Renal cortex interstitium (tissue), 11 donors: ENCODE results near the gene KDF1. TPM values are rescaled to one million over a fixed set of nuclear protein-coding genes. Genes with fewer than 3 reads are reported as not detected.
"Not testable (repeated sequence)": the region's sequence is repeated elsewhere in the genome, so short reads cannot be mapped to it uniquely, and the experiment has no call there.

Source experiments
- DNase-seq, 11 donors: peaks; one replicate each; pipeline ENCODE4 v3.0.0-alpha.2; 2013; ENCODE audit warnings: low read depth in 9 of 11, low spot score in 4 of 11; ENCODE audit errors: extremely low read depth in 1 of 11
- polyA plus RNA-seq, 3 donors: library from polyadenylated mRNA; unstranded; fragments of 120-200 nt; gene quantifications; one replicate each; pipeline ENCODE4 v1.2.1, GENCODE V29; 2013; ENCODE audit not compliant: insufficient read length in 3 of 3

The KDF1 gene
- polyA plus RNA-seq, 3 donors = 8.0 to 10.4 (median 10.3) TPM

DNA sequence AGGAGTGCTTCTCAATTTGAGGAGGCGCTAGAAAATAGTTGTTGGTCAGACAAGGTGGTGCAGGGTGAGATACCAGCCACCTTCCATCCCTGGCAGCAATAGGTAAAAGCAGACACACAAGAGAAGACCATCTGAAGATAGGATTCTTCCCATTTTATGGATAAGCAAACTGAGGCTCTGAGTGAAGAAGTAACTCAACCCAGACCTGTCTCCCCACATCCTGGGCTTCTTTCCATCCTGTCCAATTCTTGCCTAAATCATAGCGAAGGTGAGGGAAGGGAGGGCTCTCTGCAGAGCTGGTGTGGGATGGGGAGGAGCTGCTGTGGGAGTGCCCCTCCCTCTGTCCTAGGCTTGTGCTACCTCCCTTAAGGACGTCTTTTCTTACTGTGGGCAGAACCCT, 11.3 kb upstream of the KDF1 start:
- DNase-seq = no peak

DNA sequence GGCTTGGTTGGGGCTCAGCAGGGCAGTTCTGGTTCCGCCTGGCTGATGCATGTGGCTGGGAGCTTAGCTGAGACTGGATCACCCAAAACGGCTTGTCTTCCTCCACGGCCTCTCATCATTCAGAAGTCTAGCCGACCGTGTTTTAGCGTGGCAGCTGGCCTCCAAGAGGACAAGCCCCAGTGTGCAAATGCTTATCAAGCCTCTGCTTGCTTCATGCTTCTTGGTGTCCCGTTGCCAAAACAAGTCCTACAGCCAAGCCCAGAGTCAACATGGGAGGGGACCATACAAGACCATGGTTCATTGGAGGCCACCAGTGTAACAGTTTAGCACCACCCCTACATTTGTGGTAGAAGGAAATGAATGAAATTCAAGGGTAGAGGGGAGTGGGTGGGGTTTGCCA, 10.5 kb upstream of the KDF1 start:
- no peak for DNase-seq

DNA sequence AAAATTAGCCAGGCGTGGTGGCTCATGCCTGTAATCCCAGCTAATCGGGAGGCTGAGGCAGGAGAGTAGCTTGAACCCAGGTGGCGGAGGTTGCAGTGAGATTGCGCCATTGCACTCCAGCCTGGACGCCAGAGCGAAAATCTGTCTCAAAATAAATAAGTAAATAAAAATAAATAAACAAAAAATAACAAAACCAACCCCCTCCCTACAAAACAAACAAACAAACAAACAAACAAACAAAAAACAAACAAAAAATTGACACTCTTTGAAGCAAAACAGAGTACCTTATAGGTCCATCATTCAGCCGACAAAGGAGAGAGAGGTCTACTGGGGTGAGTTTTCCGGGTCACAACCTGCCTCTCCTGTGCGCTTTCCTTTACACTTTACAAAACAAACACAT, 5.4 kb upstream of the KDF1 start:
- DNase-seq = no peak

DNA sequence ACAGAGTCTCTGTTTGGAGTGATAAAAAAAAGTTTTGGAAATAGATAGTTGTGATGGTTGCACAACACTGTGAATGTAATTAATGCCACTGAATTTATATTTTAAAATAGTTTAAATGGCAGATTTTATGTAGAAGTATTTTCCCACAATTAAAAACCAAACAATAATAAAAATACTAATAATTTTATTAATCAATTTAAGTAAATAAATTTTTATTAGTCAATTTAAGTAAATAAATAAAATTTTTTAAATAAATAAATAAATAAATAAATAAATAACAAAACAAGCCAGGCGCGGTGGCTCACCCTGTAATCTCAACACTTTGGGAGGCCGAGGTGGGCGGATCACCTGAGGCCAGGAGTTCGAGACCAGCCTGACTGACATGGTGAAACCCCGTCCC, 4.9 kb upstream of the KDF1 start:
- no peak for DNase-seq

DNA sequence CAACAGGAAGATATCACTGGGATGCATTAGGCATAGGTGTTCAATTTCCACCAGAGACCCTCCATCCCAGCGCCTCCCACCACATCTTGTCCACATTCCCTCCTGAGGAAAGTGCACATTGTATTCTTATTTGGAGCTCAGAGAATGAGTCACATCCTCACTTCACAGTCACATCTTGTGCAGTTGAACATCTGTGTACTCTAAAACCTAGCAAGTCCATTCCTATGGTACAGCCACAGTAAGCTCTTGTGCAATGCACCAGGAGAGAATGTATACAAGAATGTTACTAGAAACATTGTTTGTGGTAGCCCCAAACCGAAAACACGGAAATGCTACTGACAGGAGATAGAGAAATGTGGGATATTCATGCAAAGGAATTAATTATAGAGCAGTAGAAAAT, 1.6 kb upstream of the KDF1 start:
- DNase-seq = no peak

DNA sequence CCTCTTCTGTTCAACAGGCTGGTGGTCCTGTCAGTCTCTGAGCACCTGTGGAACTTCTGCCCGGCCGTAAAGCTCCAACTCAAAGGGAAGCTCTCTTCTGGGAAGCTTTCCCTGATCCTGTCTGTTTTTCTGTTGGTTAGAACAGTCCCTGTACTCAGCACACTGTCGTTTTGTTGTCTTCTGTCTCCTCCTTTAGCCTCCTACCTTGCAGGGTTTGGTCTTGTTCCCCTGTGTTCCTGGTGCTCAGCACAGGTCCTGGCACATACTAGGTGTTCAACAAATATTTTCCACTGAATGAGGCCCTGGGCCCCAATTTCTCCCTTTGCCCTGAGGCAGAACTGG, 328 bp upstream of the KDF1 start:
- no peak for DNase-seq

DNA sequence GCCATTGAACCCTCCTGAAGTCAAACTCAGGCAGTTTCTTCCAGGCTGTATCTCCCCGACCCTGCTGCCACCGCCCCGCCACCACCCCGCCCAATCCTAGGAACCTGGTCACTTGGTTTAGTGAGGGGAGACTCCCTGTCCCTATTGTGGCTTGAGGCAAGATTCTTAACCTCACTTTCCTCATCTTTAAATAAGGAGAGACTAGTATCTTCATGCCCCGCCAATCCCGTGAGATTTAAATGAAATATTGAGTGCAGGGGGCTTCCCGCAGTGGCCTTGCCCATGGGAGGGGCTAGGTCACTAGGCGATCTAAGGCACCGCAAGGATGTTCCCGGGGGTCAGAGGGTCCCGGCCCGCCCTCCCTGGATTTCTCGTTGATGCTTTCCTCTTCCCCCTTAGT, 998 bp downstream of the KDF1 start:
- no peak for DNase-seq

DNA sequence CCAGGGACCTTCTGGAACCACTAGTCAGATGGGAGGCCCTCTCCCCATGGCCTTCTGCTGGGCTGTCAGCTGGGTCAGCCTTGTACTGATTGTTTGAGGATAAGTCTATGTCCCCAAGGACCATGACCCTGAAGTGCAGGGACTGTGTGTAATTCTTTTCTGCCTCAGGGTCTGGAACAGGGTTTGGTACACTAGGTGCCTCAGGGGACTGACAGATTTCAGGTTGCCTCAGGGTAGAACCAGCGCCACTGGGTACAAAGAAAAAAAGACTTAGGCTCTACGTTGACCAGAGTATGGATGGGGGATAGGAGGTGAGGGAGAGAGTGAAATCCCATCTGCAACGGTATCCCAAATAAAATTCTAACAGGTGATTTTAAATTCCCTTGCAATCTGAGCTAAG, 3.0 kb downstream of the KDF1 start:
- DNase-seq = no peak

DNA sequence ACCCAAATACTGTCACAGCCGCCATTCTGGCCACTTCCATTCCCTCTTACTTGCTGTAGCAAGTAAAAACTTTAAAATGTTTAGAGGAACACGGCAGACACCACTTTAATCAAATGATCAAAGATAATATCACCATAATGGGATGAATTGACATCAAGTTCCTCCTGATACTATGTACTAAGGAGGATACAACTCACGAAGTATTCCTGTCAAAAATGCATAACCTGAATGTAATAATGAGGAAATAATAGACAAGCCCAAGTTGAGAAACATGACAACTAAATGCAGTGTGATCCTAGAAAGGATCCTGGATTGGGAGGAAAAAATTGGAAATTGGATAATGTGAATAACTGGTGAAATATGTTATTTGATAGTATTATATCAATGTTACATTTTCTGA, 3.9 kb downstream of the KDF1 start:
- DNase-seq = no peak

DNA sequence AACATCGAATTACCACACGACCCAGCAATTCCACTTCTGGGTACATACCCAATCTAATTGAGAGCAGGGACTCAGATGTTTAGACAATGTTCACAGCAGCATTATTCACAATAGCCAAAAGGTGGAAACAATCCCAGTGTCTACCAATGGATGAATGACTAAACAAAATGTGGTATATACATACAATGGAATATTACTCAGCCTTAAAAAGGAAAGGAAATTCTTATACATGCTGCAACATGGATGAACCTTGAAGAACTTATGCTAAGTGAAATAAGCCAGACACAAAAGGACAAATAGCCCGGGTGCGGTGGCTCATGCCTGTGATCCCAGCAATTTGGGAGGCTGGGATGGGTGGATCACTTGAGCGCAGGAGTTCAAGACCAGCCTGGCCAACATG, 6.9 kb downstream of the KDF1 start:
- no peak for DNase-seq

DNA sequence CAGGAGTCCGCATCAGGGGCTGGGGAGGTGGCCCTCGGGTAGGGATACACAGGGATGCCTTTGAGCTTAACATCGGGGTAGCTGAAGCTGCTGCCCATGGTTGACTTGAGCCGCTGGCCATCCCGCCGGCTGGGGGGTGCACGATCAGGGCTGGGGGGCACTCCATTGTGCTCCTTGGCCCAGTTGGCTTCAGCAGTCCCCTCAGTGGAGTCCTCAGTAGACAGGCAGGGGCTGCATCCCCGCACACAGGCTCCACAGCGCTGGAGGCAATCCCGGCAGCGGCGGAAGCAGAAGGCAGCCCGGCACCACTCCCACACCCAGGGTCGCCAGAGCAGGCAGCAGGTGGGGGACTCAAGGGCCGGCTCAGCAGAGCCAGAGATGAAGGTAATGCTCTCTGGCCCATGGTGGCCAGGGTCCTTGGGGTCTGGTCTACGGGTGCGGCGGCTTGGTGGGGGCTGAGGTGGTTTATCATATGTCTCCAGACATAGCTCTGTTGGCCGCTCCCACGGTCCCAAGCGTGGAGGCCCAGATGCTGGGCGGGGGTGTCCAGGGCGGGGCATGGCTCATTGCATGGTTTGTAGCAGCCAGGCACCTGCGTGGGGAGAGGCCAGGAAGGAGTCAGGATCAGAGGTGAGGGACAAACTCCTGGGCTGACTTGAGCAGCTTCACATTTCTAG, 8.3 kb downstream of the KDF1 start:
- DNase-seq = no peak

DNA sequence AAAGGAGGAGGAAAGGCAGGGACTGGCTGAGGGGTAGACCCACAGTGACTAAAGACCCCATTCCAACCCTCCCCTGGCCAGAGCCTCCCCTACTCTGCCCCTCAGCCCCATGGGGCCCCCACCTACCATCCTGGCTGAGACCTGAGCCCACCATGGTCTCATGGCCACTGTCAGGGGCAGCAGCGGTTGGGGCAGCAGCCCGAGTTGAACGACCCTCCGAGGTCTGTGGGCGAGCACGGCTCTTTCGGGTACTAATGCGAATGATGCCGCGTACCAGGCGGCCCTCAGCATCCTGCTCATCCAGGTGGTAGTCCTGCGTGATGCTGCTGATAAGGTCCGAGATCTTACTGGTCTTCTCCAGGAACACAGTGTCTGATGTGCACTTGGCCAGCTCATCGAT, 9.1 kb downstream of the KDF1 start:
- no peak for DNase-seq

DNA sequence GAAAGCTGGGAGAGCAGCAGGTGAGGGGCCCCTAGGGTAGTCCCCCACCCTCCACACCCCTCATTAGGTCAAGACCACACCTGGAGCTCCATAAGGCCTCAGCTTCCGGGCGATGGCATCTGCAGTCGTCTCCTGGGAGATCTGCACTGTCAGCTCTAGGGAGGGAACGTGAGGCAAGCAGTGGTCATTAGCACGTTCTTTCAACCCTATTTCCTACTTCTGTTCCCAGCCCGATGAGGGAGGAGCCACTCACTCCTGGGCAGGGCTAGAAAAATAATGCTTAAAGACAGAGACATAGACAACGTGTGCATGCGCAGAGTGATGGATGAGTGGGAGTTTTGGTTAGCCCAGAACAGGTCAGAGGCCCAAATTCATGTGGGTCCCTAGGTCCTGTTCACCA, 9.7 kb downstream of the KDF1 start:
- no peak for DNase-seq

DNA sequence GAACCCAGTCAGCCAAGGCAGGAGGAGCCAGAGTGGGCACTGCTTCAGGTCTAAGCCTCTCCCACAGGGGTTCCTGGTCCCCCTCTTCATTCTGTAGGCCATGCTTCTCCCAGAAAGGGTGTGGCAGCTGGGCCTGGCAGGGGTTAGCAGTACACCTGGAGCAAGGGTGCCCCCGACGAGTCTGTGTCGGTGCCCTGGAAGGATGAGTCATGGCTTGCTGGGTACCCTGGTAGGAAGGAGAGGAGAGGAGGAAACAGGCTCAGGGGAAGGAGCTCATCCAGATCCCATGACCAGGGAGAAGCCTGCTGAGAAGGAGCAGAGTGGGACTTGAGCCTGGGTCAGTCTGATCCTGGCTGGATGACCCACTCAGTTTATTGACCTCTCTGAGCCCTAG, 10.3 kb downstream of the KDF1 start:
- DNase-seq = no peak

DNA sequence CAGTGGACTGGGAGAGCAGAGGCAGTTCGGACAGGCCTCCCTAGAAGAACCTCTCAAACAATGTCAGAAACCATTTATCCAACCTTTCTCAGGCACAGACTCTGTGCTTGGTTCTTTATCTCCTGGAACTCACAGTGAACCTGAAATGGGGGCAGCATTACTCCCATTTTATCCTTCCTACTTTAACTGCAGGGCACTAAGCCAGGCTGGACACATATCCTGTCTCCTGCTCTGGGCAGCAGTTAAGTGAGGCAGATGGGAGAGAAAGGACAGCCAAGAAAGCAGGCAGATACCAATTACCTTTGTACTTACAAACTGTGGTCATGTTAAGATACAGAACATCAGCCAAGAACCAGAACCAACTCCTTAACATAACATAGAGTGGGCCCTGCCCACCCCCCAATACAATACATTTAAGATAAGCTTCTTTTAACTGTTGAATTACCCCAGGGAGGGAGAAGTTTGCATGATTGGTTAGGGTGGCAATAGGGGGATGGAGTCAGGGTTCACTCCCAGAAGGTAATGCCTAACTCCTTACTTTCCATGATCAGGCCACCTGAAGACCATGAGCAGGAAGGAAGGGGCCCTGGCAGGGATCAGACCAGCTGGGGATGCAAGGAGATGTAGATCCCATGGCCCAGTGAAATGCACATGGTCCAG, 10.9 kb downstream of the KDF1 start:
- no peak for DNase-seq

DNA sequence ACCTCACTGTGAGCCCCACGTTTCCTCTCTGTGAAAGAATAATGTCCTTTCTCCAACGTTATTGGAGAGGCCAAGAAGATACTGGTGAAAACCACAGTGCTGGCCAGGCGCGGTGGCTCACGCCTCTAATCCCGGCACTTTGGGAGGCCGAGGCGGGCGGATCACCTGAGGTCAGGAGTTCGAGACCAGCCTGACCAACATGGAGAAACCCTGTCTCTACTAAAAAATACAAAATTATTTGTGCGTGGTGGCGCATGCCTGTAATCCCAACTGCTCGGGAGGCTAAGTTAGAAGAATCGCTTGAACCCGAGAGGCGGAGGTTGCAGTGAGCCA, 11.6 kb downstream of the KDF1 start:
- not testable (repeated sequence) for DNase-seq

DNA sequence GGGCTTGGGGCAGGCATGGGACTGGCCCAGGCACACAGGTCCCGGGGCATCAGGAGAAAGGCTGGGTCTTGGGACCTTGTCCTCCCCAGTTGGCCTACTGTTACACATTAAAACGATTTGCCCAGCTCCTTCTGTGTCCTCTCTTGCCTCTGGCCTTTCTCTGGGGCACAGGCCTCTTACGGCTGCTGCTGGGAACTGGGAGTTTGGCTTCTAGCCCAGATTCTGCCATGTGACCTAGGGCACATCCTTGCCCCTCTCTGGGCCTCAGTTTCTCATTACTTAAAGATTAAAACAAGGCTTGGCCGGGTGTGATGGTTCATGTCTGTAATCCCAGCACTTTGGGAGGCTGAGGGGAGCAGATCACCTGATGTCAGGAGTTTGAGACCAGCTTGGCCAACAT, 14.0 kb downstream of the KDF1 start:
- no peak for DNase-seq

DNA sequence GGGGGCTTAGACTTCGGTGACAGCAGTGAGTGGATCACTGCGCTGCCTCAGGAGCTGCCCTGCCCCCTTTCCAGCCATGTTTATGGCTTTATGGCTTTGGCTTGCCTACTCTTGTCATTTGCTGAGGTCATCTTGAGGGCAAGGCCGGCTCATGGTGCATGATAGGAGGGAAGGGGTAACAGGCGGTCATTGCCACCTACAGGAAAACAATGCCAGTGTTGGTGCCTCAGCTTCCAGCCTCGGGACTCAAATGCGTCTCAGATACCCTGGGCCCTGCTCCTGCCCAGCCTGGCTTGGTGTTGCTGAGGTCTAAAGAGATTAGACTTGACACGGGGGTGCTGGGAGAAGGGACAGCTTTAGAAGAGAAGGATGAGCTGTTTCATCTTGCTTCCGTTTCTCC, 14.5 kb downstream of the KDF1 start:
- no peak for DNase-seq

DNA sequence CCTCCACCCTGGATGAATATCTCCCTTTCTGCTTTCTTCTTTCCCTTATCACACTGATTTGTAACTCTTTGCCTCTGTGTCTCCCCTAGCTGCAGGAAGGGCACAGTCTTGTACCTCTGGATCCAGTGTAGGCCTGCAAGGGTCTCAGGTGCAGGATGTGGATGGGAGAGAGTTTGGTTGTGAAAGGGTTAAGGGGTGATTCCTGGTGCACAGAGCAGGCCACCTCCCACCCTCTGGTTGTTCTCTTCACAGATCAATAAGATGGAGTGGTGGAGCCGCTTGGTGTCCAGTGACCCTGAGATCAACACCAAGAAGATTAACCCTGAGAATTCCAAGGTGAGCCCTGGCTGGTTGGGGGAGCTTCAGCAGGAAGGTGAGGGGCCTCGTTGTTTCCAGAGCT, 15.1 kb downstream of the KDF1 start:
- DNase-seq = no peak

DNA sequence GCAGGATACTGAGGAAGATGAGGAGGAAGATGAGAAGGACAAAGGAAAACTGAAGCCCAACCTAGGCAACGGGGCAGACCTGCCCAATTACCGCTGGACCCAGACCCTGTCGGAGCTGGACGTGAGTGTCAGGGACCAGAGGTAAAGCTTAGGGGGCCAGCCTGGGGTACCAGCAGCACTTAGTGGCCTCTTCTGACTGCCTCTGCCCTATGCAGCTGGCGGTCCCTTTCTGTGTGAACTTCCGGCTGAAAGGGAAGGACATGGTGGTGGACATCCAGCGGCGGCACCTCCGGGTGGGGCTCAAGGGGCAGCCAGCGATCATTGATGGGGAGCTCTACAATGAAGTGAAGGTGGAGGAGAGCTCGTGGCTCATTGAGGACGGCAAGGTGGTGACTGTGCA, 17.6 kb downstream of the KDF1 start:
- no peak for DNase-seq

DNA sequence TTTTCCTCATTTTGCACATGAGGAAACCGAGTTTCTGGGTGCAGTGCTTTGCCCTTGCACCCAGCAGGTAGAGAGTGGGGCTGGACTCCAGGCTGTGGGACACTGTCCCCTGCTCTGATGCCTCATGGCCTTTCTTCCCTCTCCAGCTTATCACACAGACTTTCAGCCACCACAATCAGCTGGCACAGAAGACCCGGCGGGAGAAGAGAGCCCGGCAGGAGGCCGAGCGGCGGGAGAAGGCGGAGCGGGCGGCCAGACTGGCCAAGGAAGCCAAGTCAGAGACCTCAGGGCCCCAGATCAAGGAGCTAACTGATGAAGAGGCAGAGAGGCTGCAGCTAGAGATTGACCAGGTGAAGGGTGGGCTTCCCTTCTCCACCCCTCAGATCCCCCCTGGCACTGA, 19.0 kb downstream of the KDF1 start:
- no peak for DNase-seq

DNA sequence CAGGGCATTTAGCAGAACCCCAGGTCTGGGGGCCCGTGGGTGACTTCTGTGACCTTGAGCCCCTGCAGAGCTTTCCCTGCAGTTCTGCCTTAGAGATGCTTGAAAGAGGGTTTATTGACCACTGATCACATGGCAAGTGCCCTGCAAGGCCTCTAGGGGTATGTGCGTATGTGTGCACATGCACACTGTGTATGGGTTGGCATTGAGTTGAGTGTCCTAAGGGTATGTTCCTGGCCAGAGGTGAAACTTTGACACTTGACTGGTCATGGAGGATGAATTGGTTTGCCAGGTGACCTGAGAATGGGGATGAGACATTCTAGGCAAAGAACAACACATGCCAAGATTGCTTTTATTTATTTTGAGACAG, 21.6 kb downstream of the KDF1 start:
- DNase-seq = no peak
